Urinary bladder (tissue), 4 donors: ENCODE results near the gene ARHGDIA. TPM values are rescaled to one million over a fixed set of nuclear protein-coding genes. Genes with fewer than 3 reads are reported as not detected.

Experiments used
- DNase-seq: peaks from one replicate; pipeline ENCODE4 v3.0.0-alpha.2; 2015; ENCODE audit errors: extremely low spot score
- H3K27ac ChIP-seq: one replicate; pipeline ENCODE4 v1.5.1; 2013; ENCODE audit warnings: low read depth, mild to moderate bottlenecking, moderate library complexity
- H3K36me3 ChIP-seq: one replicate; pipeline ENCODE4 v1.6.1; 2013; ENCODE audit warnings: mild to moderate bottlenecking, moderate library complexity; ENCODE audit not compliant: insufficient read depth
- H3K4me1 ChIP-seq: one replicate; pipeline ENCODE4 v1.6.1; 2013; ENCODE audit warnings: mild to moderate bottlenecking, moderate library complexity; ENCODE audit not compliant: insufficient read depth
- H3K4me3 ChIP-seq: one replicate; pipeline ENCODE4 v1.5.1; 2013; ENCODE audit warnings: low read depth, low read length
- WGBS: extraction: QIAGEN DNeasy Blood & Tissue Kit; methylation state at CpG from one replicate; pipeline ENCODE4 v1.1.7; 2013; 5-methylcytosine and 5-hydroxymethylcytosine counted together
- polyA plus RNA-seq: library from polyadenylated mRNA; stranded (reverse); fragments of 200-250 nt; gene quantifications from one replicate; pipeline ENCODE4 v1.2.3, GENCODE V29; 2013
- total RNA-seq: library from RNA; depleted of rRNA; stranded (reverse); fragments of >200 nt; gene quantifications from one replicate; pipeline ENCODE4 v1.2.3, GENCODE V29; 2014
- donor health status: healthy with polysubstance abuse.
- donor health status: healthy.

Gene ARHGDIA
- total and polyA plus RNA-seq, 2 donors = 31.0 to 277 TPM

- no peaks in the 10 kb centered on the region for H3K36me3 ChIP-seq
- H3K4me3 ChIP-seq = peak overlapping the region; percentile 93
- no peaks in the 10 kb centered on the region for H3K4me1 ChIP-seq
- 31% methylated on average over 52 of the region's 52 CpGs for WGBS
- no peak overlapping the region for H3K27ac ChIP-seq
- DNase-seq = no peak
These were observed 1.7 kb downstream of the ARHGDIA start for GRCh38 chr17:81869221-81870130.

DNA sequence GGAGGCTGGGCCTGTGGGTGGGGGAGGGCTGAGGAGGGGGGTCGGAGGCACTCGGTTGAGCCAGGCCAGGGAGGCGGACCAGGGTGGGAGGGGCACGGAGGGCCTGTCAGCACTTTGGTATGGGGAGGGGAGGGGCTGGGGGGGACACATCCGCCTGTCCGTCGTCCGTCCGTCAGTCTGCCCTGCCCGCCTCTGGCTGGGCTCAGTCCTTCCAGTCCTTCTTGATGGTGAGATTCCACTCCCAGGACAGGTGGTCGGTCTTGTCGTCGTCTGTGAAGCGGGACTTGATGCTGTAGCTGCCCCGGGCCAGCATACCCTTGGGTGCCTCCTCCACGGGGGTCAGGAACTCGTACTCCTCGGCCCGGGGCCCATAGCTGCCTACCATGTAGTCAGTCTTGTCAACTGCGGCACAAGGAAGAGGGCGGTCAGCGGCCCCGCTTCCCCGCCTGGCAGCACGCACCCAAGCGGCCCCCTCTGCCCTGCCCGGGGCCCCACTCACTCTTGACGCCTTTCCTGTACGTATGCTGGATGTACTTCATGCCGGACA is 2.4 kb downstream of the ARHGDIA start:
- no peak for DNase-seq
- Histone ChIP-seq H3K27ac (peak overlapping the region; percentile 53), H3K4me3 (no peak overlapping the region), H3K4me1 (no peaks in the 10 kb centered on the region), H3K36me3 (no peaks in the 10 kb centered on the region)
- WGBS = 54% methylated on average over 30 of the region's 30 CpGs

DNA sequence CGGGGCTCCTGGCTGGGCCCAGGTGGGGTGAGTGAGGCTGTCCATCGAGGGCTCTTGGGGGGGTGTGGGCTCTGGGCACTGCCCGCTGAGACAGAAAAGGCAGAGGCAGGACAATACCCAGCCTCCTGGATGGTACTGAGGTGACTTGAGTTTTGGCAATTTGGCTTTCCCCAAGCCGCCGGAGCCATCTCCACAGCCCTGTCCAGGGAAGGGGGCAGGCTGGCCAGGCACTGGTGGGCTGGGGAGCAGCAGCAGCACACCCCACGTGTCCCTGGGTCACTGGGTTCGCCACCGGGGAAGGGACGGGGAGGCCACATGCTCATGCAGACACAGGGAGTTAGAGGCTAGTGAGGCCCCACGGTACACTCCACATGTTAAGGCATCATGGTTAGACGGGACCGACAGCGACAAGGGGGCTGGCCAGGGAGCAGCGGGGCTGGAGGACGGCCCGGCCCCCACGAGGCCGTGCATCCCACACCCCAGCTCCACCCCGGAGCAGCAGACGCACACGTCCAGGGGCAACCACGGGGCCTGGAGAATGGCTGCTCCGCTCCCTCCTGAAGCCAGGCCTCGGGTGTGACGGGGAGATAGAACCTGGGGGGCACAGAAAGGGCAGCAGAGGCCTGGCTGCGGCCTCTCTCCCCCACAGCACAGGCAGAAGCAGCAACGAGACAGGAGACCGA is 3.0 kb downstream of the ARHGDIA start:
- no peak overlapping the region for H3K27ac ChIP-seq
- H3K36me3 ChIP-seq = no peaks in the 10 kb centered on the region
- DNase-seq = no peak
- no peak overlapping the region for H3K4me3 ChIP-seq
- 66% methylated on average over 28 of the region's 28 CpGs for WGBS
- no peaks in the 10 kb centered on the region for H3K4me1 ChIP-seq

GRCh38 chr17:81867170-81867990 is 3.8 kb downstream of the ARHGDIA start:
- 45% methylated on average over 23 of the region's 23 CpGs for WGBS
- no peak for DNase-seq
- no peak overlapping the region for H3K4me3 ChIP-seq
- H3K4me1 ChIP-seq = no peaks in the 10 kb centered on the region
- H3K27ac ChIP-seq = no peak overlapping the region
- no peaks in the 10 kb centered on the region for H3K36me3 ChIP-seq

GRCh38 chr17:81866440-81867169 is 4.5 kb downstream of the ARHGDIA start:
- no peaks in the 10 kb centered on the region for H3K4me1 ChIP-seq
- H3K36me3 ChIP-seq = no peaks in the 10 kb centered on the region
- DNase-seq = no peak
- 71% methylated on average over 18 of the region's 18 CpGs for WGBS
- H3K4me3 ChIP-seq = no peak overlapping the region
- H3K27ac ChIP-seq = peak overlapping the region; percentile 28

DNA sequence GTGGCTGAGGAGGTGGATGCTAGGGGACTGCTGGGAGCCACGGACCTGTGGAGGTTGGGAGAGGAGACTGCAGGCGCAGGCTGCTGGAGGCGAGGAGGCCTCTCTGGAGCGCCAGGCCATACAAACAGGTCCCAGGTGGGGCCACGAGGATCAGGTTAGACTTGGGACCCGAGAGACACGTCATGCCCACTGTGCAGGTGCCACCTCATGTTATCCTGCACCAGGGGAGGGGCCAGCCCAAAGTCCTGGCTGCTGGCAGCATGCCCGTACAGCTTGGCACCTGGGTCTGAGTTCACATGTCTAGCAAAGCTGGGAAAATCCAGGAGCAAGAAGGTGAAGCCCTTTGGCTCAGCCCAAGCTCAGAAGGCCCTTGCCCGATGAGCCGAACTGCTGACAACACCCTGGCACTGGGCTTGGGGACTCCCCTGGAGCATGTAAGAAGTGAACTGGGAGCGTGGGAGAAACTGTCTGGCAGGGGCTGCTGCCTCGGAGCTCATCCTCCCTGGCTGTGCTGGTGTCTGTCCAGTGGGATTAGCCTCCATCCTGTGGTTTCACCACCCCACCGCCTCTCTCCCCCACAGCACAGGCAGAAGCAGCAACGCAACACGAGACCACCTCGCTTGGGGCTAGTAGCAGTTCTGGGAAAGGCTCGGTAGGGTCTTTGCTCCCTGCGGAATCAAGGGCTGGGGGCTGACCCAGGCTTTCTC is 5.3 kb downstream of the ARHGDIA start:
- H3K27ac ChIP-seq = no peak overlapping the region
- WGBS = 59% methylated on average over 18 of the region's 18 CpGs
- no peaks in the 10 kb centered on the region for H3K36me3 ChIP-seq
- no peaks in the 10 kb centered on the region for H3K4me1 ChIP-seq
- DNase-seq = no peak
- H3K4me3 ChIP-seq = no peak overlapping the region

DNA sequence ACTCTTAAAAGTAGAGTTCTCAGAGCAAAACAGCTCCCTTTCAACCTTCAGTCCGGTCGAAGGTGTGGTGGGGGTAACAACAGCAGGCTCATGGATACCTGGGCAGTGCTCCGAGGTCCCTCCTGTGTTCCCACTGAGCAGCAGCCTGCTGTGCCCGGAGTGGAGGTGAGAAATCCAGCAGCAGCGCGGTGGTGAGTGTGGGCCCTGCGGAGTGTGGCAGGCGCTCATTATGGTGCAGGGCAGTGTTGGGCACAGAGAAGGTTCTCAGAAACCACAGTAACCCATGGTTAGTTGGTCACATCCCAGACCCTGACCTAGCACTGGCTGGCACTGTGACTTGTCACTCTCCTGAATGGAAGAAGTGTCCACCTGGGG is 5.8 kb downstream of the ARHGDIA start:
- H3K4me3 ChIP-seq = no peak overlapping the region
- H3K27ac ChIP-seq = no peak overlapping the region
- H3K36me3 ChIP-seq = no peaks in the 10 kb centered on the region
- 94% methylated on average over 8 of the region's 8 CpGs for WGBS
- no peaks in the 10 kb centered on the region for H3K4me1 ChIP-seq
- DNase-seq = no peak

- Histone ChIP-seq H3K4me3 (no peak overlapping the region), H3K4me1 (no peaks in the 10 kb centered on the region), H3K36me3 (no peaks in the 10 kb centered on the region), H3K27ac (no peak overlapping the region)
- 79% methylated on average over 9 of the region's 9 CpGs for WGBS
- DNase-seq = no peak
These were observed 7.0 kb downstream of the ARHGDIA start for GRCh38 chr17:81863833-81864768.

- DNase-seq = no peak
- WGBS = 82% methylated on average over 6 of the region's 6 CpGs
- H3K4me3 ChIP-seq = no peak overlapping the region
- no peak overlapping the region for H3K27ac ChIP-seq
- no peaks in the 10 kb centered on the region for H3K4me1 ChIP-seq
- no peaks in the 10 kb centered on the region for H3K36me3 ChIP-seq
These were observed 7.9 kb downstream of the ARHGDIA start for GRCh38 chr17:81863123-81863675.

GRCh38 chr17:81860756-81861568 is 10.2 kb downstream of the ARHGDIA start:
- H3K4me3 ChIP-seq = peak overlapping the region; percentile 64
- DNase-seq = peak; percentile 100
- under 1% methylated on average over 74 of the region's 74 CpGs for WGBS
- no peaks in the 10 kb centered on the region for H3K36me3 ChIP-seq
- H3K4me1 ChIP-seq = no peaks in the 10 kb centered on the region
- H3K27ac ChIP-seq = peak overlapping the region; percentile 98
